ENCODE data around the gene GPC5.
"Not testable (repeated sequence)": the region's sequence is repeated elsewhere in the genome, so short reads cannot be mapped to it uniquely, and the experiment has no call there.

The GPC5 gene

DNA sequence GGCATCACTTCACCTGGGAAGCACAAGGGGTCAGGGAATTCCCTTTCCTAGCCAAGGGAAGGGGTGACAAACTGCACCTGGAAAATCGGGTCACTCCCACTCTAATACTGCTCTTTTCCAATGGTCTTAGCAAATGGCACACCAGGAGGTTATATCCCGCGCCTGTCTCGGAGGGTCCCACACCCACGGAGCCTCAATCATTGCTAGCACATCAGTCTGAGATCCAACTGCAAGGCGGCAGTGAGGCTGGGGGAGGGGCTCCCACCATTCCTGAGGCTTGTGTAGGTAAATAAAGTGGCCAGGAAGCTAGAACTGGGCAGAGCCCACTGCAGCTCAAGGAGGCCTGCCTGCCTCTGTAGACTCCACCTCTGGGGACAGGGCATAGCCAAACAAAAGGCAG, 1118.5 kb downstream of the GPC5 start:
- not testable (repeated sequence) for DNase-seq

- DNase-seq = not testable (repeated sequence)
These were observed 1120.2 kb downstream of the GPC5 start for GRCh38 chr13:92518622-92519021.

DNA sequence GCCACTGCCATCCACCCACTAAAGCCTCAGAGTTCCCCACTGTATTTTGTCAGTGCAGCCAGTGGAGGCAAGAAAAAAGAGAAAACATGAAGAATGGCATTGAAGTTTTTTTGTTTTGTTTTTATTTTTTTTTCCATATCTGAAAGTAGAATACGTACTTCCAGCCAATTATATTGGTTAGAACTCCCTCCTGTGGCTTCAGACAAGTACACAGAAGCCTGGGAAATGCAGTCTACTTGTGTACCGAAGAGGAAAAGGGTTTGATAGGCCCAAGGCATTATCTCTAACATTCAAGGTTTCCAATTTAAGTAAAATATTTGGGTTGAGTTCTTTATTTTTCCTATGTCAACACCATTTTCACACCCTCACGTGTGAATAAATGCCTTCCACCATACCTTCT, 1131.9 kb downstream of the GPC5 start:
- no peak for DNase-seq

- no peak for DNase-seq
These were observed 1137.0 kb downstream of the GPC5 start for GRCh38 chr13:92535222-92536006.

GRCh38 chr13:92537471-92537870, 1139.0 kb downstream of the GPC5 start:
- DNase-seq = no peak

DNA sequence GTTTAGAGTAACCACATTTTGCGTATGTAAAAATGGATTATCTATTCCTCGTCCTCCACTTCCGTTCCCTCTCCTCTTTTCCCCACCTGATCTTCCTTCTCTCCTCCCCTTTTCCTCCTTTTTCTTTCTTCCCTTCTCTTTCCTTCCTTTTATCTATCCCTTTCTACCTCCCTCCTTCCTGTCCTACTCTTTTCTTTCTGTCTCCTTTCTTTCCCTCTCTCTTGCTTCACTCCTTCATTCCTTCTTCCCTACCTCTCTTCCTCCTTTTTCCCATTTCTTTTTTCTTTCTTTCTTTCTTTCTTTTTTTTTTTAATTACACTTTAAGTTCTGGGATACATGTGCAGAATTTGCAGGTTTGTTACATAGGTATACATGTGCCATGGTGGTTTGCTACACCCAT, 1139.7 kb downstream of the GPC5 start:
- no peak for DNase-seq

DNA sequence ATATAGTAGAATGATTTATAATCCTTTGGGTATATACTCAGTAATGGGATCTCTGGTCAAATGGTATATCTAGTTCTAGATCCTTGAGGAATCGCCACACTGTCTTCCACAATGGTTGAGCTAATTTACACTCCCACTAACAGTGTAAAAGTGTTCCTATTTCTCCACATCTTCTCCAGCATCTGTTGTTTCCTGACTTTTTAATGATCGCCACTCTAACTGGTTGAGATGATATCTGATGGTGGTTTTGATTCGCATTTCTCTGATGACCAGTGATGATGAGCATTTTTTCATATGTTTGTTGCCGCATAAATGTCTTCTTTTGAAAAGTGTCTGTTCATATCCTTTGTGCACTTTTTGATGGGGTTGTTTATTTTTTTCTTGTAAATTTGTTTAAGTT, 1140.7 kb downstream of the GPC5 start:
- not testable (repeated sequence) for DNase-seq

- DNase-seq = no peak
These were observed 1148.8 kb downstream of the GPC5 start for GRCh38 chr13:92547266-92547665.

- no peak for DNase-seq
These were observed 1150.9 kb downstream of the GPC5 start for GRCh38 chr13:92549276-92549675.

GRCh38 chr13:92553470-92554114, 1155.2 kb downstream of the GPC5 start:
- DNase-seq = no peak

- no peak for DNase-seq
These were observed 1162.5 kb downstream of the GPC5 start for GRCh38 chr13:92560883-92561282.

DNA sequence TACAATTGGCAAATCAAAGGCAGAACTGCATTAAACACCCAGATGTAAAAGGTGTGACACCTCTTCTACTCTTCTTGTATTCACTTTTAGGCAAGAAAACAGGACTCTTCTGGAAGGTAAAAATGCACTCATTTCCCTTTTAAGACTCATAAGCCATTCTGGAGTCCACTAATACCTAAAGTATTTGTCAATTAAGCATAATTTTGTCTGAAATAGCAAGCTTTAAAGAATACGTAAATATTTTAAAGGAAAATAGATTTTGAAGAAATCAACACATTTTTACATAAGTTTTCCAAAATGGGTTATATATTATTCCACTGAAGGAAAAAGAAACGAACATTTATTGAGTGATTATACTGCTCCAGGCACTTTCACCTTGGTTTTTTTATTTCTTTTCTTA, 1166.5 kb downstream of the GPC5 start:
- DNase-seq = no peak

DNA sequence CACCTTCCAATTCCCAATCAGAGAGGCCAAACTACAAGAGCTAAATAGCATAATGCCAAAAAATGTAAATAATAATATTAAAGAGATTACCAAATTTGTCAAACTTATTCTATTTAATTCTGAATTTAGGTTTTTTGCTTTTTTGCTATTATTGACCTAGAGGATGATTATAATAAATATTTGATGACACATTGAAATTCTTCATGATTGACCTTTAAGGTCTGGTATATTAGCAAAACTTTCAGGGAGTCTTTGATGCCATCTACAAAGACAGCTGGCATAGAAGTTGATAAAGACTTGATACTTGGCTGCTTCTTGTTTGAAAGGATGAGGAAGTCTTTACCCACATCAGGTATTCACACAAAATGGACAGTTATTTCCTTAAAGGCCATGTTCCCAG, 1168.3 kb downstream of the GPC5 start:
- no peak for DNase-seq

- DNase-seq = no peak
These were observed 1173.8 kb downstream of the GPC5 start for GRCh38 chr13:92572190-92572589.

- DNase-seq = no peak
These were observed 1175.1 kb downstream of the GPC5 start for GRCh38 chr13:92573467-92574057.

DNA sequence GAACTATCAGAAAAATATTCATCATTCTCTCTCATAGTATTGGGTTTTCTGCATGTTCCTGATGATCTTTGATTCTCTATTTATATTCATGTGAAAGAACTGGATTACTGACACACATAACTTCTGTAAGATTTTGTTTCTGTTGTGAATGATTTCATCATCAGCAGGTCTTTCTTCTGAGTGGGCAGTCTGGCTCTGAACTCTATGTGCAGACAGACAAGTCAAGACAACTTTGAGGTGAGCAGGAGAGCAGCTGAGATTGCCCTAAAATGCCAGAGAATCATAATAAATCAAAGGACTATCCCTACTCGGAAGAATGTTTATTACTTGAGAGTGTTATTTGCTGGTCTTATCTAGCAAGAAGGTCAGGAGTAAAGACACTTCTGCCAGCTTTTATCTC, 1176.1 kb downstream of the GPC5 start:
- DNase-seq = no peak

DNA sequence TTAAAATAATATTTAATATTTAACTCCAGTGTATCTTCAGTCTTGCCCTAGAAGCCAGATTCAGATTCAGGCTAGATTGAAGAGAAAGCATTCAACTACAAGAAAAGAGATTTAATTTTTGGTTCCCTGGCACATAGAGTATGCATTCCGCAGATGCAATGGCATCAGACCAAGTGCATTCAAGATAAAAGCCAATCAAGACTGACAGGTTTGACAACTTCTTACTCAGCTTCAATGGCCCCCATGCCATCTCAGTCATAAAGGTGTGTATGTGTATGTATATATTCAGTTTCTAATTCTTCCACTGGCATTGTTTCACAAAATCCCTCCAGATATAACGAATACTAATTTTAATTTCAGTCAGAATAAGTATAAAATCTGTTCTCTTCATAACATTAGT, 1177.4 kb downstream of the GPC5 start:
- DNase-seq = no peak

DNA sequence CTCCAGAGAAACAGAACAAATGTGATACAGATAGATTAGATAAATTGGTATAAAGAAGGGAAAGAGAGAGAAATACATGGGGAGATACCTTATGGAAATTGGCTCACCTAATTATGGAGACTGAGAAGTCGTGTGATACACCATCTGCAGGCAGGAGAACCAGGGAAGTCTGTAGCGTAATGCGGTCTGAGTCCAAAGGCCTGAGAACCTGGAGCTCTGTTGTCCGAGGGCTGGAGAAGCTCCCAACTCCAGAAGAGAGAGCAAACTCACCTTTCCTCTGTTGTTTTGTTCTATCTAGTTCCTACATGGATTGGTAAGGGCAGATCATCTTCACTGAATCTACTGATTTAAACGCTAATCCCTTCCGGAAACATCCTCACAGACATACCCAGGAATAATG, 1179.9 kb downstream of the GPC5 start:
- no peak for DNase-seq

DNA sequence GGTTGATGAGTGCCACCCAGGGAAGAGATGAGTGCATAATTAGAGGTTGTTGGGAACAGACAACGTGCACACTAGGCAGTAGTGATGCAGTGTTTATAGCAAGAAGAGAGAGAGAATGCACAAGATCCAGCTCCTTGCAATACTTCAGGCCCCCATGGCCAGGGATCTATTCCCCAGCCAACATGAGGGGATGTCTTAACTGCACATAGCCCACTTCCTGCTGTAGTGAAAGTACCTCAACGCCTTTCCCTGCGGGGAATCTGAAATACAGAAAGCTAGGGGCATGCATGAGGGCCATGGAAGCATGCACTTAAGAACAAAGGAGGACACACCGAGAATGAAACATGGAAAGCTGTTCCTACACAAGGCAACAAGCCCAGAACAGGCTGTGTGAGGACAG, 1191.5 kb downstream of the GPC5 start:
- DNase-seq = no peak

DNA sequence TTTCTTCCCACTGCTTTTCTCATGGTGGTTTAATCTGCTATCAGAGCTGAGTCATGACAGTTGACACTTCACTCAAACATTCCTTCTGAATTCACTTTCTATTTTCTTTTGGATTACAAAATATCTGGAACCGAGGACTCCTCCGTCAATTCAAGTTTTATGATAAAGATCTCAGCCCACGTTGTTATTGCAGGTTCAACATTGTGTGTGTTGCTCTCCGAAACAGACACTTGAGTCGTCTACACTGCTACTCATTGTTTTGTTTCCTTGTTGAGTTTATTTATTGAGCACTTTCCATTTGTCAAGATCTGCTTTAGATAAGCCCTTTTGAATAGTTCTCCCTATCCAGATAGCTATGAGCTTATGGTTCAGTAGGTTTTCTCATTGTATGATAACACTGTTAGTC, 1192.1 kb downstream of the GPC5 start:
- DNase-seq = no peak

DNA sequence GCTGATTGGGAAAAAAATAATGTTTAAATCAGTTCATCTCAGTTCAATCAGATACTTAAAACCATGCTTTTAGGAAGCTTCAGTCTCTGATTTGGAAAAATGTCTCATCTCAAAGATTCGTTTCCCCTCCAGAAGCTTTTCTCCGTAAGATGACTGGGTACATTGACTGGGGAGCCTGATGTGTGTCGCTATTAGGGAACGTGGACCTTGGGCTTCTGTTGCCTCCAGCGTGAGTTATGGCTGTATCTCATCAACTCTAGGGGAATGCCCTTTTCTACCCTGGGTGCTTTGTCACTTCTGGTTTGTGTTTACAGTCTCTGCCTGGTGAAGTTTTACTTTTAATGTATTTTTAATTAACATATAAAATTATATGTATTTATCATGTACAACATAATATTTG, 1192.7 kb downstream of the GPC5 start:
- DNase-seq = no peak

DNA sequence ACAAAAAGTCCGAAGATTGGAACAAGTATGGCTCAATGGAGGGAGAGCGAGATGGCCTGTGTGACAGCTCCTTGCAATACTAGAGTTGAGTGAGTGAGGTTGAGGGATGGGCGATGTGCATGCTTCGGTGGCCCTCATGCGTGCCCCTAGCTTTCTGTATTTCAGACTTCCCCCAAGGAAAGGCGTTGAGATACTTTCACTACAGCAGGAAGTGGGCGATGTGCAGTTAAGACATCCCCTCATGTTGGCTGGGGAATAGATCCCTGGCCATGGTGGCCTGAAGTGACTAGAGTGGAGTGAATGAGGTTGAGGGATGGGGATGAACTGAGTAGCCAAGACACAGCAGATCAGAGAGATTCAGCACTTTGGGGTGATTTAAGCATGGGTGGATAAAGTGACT, 1194.3 kb downstream of the GPC5 start:
- DNase-seq = no peak

GRCh38 chr13:92602560-92602959, 1204.1 kb downstream of the GPC5 start:
- no peak for DNase-seq

GRCh38 chr13:92609376-92609775, 1211.0 kb downstream of the GPC5 start:
- no peak for DNase-seq

All from NCI-H1092 (cell line).